ENCODE data around the gene GGCT.
A peak's percentile ranks its signal among the peaks of the same experiment; 100 is the strongest.
"Not testable (repeated sequence)": the region's sequence is repeated elsewhere in the genome, so short reads cannot be mapped to it uniquely, and the experiment has no call there.

The GGCT gene

DNA sequence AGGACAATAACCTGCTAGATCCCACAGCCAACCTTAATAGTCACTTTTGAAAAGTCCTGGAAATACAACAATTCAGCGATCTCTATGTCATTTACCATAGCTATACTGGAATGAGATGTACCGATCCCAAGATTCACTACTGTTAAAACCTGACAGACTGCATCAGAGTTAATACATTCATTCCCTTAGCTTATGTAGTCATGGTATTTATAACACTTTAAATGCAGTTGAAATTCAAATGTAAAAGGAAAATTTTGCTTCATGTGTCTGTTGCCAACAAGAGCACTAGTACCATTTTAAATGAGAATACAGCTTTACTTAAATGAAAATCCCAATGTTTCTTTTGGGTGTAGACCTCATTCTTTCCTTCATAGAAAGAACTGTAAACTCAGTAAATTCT lies 11.1 kb upstream of the GGCT start:
- TF ChIP-seq, protein P1, sequence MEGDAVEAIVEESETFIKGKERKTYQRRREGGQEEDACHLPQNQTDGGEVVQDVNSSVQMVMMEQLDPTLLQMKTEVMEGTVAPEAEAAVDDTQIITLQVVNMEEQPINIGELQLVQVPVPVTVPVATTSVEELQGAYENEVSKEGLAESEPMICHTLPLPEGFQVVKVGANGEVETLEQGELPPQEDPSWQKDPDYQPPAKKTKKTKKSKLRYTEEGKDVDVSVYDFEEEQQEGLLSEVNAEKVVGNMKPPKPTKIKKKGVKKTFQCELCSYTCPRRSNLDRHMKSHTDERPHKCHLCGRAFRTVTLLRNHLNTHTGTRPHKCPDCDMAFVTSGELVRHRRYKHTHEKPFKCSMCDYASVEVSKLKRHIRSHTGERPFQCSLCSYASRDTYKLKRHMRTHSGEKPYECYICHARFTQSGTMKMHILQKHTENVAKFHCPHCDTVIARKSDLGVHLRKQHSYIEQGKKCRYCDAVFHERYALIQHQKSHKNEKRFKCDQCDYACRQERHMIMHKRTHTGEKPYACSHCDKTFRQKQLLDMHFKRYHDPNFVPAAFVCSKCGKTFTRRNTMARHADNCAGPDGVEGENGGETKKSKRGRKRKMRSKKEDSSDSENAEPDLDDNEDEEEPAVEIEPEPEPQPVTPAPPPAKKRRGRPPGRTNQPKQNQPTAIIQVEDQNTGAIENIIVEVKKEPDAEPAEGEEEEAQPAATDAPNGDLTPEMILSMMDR (IDR thresholded peaks at IDR 0.05; ENCODE audit: extremely low read depth, missing control alignments): no peak
- DNase-seq (ENCODE audit: low spot score): no peak

- DNase-seq (ENCODE audit: low spot score): no peak
- TF ChIP-seq, protein P1 (IDR thresholded peaks at IDR 0.05; ENCODE audit: extremely low read depth, missing control alignments): no peak
These were observed 10.1 kb upstream of the GGCT start for GRCh38 chr7:30514776-30515175.

DNA sequence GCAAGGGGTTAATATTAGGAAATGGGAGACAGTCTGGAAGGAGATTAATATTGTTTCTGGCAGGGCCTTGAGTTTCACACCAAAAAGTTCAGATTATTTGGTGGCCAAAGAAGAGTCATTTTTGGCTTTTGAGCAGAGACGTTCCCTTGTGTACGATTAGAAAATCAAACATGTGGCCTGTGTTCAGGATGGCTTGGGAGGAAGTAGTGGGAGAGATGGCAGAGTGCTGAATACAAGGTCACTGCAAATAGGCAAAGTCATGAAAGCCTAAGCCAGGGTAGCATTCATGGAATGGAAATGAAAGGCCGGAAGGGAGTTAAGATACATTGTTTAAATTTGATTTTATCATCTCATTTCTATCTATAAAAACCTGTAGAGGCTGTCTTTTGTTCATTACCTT lies 9.5 kb upstream of the GGCT start:
- no peak for DNase-seq (ENCODE audit: low spot score)
- TF ChIP-seq, protein P1 (IDR thresholded peaks at IDR 0.05; ENCODE audit: extremely low read depth, missing control alignments): no peak

DNA sequence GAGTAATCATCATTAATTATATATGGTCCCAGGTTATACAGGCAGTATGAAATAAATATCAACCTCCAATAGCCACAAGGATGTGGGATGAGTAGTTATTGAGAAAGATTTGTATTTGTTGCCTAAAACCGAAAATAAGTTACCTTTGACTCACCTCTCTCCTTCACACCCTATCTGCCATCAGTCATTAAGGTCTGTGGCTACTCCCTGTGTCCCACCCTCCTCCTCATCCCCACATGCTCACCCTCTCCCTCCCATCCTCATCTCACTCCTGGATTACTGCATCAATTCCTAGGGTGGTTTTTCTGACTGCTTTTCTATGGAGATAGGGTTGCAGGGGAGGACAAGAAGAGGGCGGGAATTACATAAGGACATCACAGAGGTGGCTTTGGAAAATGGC lies 9.1 kb upstream of the GGCT start:
- DNase-seq (ENCODE audit: low spot score): no peak
- TF ChIP-seq, protein P1 (IDR thresholded peaks at IDR 0.05; ENCODE audit: extremely low read depth, missing control alignments): no peak

DNA sequence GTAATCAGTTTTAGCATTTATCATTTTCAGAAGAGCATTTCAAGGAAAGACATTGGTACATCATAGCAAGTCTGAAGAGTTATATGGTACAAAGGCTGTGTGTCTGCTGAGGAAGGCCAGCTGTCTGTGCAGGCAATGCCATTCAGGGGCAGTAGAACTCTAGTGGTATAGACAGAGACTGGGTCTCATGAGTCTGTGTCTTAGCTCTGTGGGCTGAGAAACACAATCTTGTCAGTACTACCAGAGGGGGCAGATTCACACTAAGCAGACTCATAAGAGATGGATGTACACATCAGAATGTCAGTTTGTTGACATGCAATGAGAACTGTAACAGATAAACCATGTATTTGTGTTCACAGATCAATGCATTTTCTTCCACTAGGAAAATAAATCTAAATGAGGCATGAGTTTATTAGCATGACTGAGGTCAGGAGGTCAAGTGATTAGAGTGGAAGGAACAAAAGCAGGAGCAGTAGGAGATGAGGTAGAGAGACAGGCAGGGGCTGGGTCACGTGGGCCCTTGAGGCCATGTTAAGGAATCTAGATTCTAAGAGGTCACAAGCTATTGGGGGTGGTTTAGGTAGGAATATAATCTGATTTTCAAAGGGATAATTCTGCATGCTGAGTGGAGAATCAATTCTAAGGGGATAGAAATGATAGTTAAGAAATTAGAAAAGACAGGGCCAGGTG lies 7.5 kb upstream of the GGCT start:
- no peak for DNase-seq (ENCODE audit: low spot score)
- TF ChIP-seq, protein P1 (IDR thresholded peaks at IDR 0.05; ENCODE audit: extremely low read depth, missing control alignments): no peak

DNA sequence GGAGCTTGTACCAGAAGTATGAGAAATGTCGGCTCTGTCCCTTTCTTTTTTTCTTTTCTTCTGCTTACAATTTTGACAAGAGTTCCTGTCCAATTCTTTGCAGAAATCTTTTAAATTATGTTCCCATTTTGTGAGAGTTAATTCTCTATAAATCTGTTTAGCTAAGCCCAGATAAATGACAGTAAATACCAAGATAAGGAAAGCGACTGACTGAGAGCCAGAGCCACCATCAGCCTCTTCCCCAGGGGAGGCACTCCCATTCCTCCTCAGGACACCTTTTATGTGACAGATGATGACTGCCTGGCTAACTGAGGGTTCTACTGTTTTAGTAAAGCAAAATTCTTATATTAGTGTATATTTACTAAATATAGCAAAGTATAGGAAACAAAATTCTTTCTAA lies 6.9 kb upstream of the GGCT start:
- DNase-seq (ENCODE audit: low spot score): no peak
- TF ChIP-seq, protein P1 (IDR thresholded peaks at IDR 0.05; ENCODE audit: extremely low read depth, missing control alignments): no peak

DNA sequence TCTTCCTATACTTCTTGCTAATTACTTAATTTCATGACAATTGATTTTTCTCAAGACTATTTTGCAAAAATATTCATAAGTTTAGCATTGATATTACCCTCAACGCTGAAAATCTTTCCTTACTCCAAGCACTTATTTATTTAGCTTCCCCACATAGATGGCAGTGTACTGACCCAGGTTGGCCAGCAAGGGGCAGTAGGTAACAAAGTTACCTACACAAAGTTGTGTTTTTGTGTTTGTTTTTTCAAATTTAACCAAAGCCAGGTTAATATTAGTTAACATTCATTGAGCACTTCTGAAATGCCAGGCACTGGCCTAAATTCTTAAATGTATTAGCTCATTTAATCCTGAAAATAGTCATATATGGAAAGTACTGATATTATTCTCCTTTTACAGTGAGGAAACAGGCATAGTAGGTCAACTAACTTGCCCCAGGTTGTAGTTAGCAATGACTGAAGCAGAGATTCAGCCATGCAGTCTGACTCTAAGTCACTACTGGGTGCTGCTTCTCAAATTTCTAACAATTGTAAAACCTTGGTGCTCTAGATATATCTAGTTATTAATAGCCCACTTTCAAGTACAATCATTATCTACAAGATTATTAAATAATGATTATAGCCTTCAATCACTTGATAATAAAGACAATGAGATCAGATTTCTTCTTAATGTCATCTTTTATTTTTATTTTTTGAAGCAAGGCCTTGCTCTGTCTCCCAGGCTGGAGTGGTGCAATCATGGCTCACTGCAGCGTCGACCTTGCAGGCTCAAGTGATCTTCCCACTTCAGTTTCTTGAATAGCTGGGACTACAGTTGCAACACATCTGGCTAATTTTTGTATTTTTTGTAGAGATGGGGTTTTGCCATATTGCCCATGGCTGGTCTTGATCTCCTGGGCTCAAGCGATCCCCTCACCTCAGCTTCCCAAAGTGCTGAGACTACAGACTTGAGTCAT lies 5.8 kb upstream of the GGCT start:
- TF ChIP-seq, protein P1 (IDR thresholded peaks at IDR 0.05; ENCODE audit: extremely low read depth, missing control alignments): peak; percentile 91
- DNase-seq (ENCODE audit: low spot score): no peak

DNA sequence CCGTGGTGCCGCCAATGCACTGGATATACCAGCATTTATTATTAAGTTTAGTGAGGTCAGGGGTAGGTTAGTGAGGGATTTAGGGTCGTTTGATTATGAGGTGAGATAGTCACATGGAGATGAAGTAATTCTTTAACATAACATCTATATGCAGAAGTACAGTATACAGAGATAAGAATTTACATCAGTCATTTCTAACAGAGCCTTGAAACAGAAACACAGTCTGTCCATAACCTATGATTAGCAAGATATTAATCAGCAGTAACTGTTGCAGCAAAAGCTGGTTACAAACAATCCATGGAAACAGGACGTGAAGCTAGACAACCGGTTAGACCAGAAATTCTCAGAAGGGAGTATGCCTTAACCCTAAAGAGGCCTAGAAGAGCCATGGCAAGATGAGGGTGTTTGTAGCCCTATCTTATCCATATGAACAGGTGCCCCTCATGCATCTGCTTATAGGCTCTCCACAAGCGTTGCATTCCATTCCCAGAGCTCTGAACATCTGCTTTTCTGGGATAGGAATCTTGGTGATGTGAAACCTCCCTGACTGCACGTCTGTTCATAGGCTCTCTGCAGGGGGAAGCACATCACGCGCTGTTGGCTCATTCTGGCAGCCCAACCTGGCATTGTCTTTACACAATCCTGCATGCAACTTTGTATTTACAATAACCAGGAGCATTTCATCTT lies 4.7 kb upstream of the GGCT start:
- DNase-seq (ENCODE audit: low spot score): not testable (repeated sequence)

GRCh38 chr7:30507346-30507900 lies 2.8 kb upstream of the GGCT start:
- not testable (repeated sequence) for DNase-seq (ENCODE audit: low spot score)

Data from GM20000 (cell line).